ENCODE results near the gene NOXO1. TPM values are rescaled to one million over a fixed set of nuclear protein-coding genes. Genes with fewer than 3 reads are reported as not detected.
A peak's percentile ranks its signal among the peaks of the same experiment; 100 is the strongest.

NOXO1 gene
- total RNA-seq: under 1 TPM; 0.47 to 0.84 TPM
- polyA plus RNA-seq: under 1 TPM; 0.50 to 0.54 TPM

- H3K4me1 Mint-ChIP-seq: peaks cover 2 to 19% (median 12%) of the 10 kb centered on the region in 4 donors
- H3K27ac Mint-ChIP-seq: peak within 1 kb of the TSS in 2 of 7 donors; percentile 23 to 50
- H3K4me3 Mint-ChIP-seq: peak within 1 kb of the TSS in 7 of 8 donors; percentile 11 to 89 (median 58)
- Histone ChIP-seq H3K4me1 (ENCODE audit: insufficient read depth, low read length) (peaks cover 22% of the 10 kb centered on the region), H3K27me3 (ENCODE audit: insufficient read depth, low read length) (peaks cover 20% of the 10 kb centered on the region), H3K36me3 (ENCODE audit: insufficient read depth, low read length) (peaks cover 15% of the 10 kb centered on the region), H3K4me3 (ENCODE audit: low read length in 2 of 2) (no peak within 1 kb of the TSS), H3K27ac (ENCODE audit: low read depth, low read length) (no peak within 1 kb of the TSS), H3K9me3 (ENCODE audit: control insufficient read depth in 1 of 2, low read length in 2 of 2) (no peaks in the 10 kb centered on the region)
- H3K27me3 Mint-ChIP-seq: peaks cover 7 to 10% of the 10 kb centered on the region in 2 donors
- H3K36me3 Mint-ChIP-seq: peaks cover 9 to 14% of the 10 kb centered on the region in 2 donors
- intact Hi-C loops (cut with micrococcal nuclease): no loop called here
- ChIA-PET POLR2A (ENCODE audit: partially characterized antibody) (interaction anchor here (0.7 to 7.5 kb wide), 4 partner anchors 10 to 18 kb away, joined by 3 to 99 read pairs (median 34); partner anchors contain the start of genes NDUFB10, RNF151, RPS2 and TBL3), CTCF (ENCODE audit: partially characterized antibody) (interaction anchor here (0.5 to 1.5 kb wide), 3 partner anchors 10 to 171 kb away, joined by 3 to 5 read pairs (median 4); partner anchors contain the start of gene TBL3)
- no peak for DNase-seq
- H3K9me3 Mint-ChIP-seq: no peaks in the 10 kb centered on the region
These were observed at the start of gene NOXO1 for GRCh38 chr16:1981398-1981836. NOXO1 (minus strand) TSS chr16:1981469; CDS start chr16:1981179, 290 bp downstream.

- peaks cover 15% of the 10 kb centered on the region for H3K4me1 ChIP-seq (ENCODE audit: insufficient read depth, low read length)
- no peak overlapping the region for H3K27ac ChIP-seq (ENCODE audit: low read depth, low read length)
- CTCF ChIA-PET (ENCODE audit: partially characterized antibody): interaction anchor here (0.7 kb wide), 1 partner anchor 75 kb away, joined by 3 read pairs; no protein-coding TSS in a partner anchor
- H3K9me3 Mint-ChIP-seq: no peaks in the 10 kb centered on the region
- H3K27me3 Mint-ChIP-seq: no peaks in the 10 kb centered on the region
- no peak for DNase-seq
- H3K4me3 Mint-ChIP-seq: no peak overlapping the region
- H3K36me3 Mint-ChIP-seq: no peaks in the 10 kb centered on the region
- no peaks in the 10 kb centered on the region for H3K9me3 ChIP-seq (ENCODE audit: control insufficient read depth in 1 of 2, low read length in 2 of 2)
- no peaks in the 10 kb centered on the region for H3K36me3 ChIP-seq (ENCODE audit: insufficient read depth, low read length)
- no peak overlapping the region for H3K27ac Mint-ChIP-seq
- intact Hi-C loops (cut with micrococcal nuclease): no loop called here
- POLR2A ChIA-PET (ENCODE audit: partially characterized antibody): interaction anchor here (0.6 to 1.6 kb wide), 2 partner anchors 125 to 274 kb away, joined by 4 read pairs; partner anchors contain the start of gene TRAF7
- H3K4me3 ChIP-seq (ENCODE audit: low read length in 2 of 2): no peak overlapping the region
- peaks cover 3 to 11% (median 7%) of the 10 kb centered on the region in 4 donors for H3K4me1 Mint-ChIP-seq
- H3K27me3 ChIP-seq (ENCODE audit: insufficient read depth, low read length): no peaks in the 10 kb centered on the region
These were observed 48.8 kb upstream of the NOXO1 start for GRCh38 chr16:2030036-2030435.

GRCh38 chr16:2029350-2029749 is 48.1 kb upstream of the NOXO1 start:
- H3K27ac Mint-ChIP-seq: no peak overlapping the region
- no peaks in the 10 kb centered on the region for H3K27me3 ChIP-seq (ENCODE audit: insufficient read depth, low read length)
- no peaks in the 10 kb centered on the region for H3K36me3 Mint-ChIP-seq
- H3K9me3 Mint-ChIP-seq: no peaks in the 10 kb centered on the region
- no peaks in the 10 kb centered on the region for H3K36me3 ChIP-seq (ENCODE audit: insufficient read depth, low read length)
- DNase-seq: no peak
- intact Hi-C loops (cut with micrococcal nuclease): no loop called here
- CTCF ChIA-PET (ENCODE audit: partially characterized antibody): no interaction called here
- peaks cover 3 to 11% (median 7%) of the 10 kb centered on the region in 4 donors for H3K4me1 Mint-ChIP-seq
- POLR2A ChIA-PET (ENCODE audit: partially characterized antibody): interaction anchor here (1.6 kb wide), 1 partner anchor 126 kb away, joined by 4 read pairs; the partner anchor contains the start of gene TRAF7
- no peaks in the 10 kb centered on the region for H3K27me3 Mint-ChIP-seq
- peaks cover 15% of the 10 kb centered on the region for H3K4me1 ChIP-seq (ENCODE audit: insufficient read depth, low read length)
- H3K4me3 Mint-ChIP-seq: no peak overlapping the region
- no peak overlapping the region for H3K4me3 ChIP-seq (ENCODE audit: low read length in 2 of 2)
- no peaks in the 10 kb centered on the region for H3K9me3 ChIP-seq (ENCODE audit: control insufficient read depth in 1 of 2, low read length in 2 of 2)
- H3K27ac ChIP-seq (ENCODE audit: low read depth, low read length): no peak overlapping the region

GRCh38 chr16:2028620-2029220 is 47.5 kb upstream of the NOXO1 start:
- no peak overlapping the region for H3K27ac ChIP-seq (ENCODE audit: low read depth, low read length)
- H3K4me3 Mint-ChIP-seq: no peak overlapping the region
- no peaks in the 10 kb centered on the region for H3K9me3 ChIP-seq (ENCODE audit: control insufficient read depth in 1 of 2, low read length in 2 of 2)
- no peaks in the 10 kb centered on the region for H3K36me3 Mint-ChIP-seq
- peaks cover 18% of the 10 kb centered on the region for H3K4me1 ChIP-seq (ENCODE audit: insufficient read depth, low read length)
- H3K36me3 ChIP-seq (ENCODE audit: insufficient read depth, low read length): no peaks in the 10 kb centered on the region
- CTCF ChIA-PET (ENCODE audit: partially characterized antibody): interaction anchor here (1.4 kb wide), 1 partner anchor 112 kb away, joined by 9 read pairs; no protein-coding TSS in a partner anchor
- no peaks in the 10 kb centered on the region for H3K27me3 Mint-ChIP-seq
- H3K27ac Mint-ChIP-seq: no peak overlapping the region
- DNase-seq: no peak
- no peak overlapping the region for H3K4me3 ChIP-seq (ENCODE audit: low read length in 2 of 2)
- intact Hi-C loops (cut with micrococcal nuclease): no loop called here
- no peaks in the 10 kb centered on the region for H3K27me3 ChIP-seq (ENCODE audit: insufficient read depth, low read length)
- H3K9me3 Mint-ChIP-seq: no peaks in the 10 kb centered on the region
- H3K4me1 Mint-ChIP-seq: peaks cover 4 to 15% (median 8%) of the 10 kb centered on the region in 4 donors
- POLR2A ChIA-PET (ENCODE audit: partially characterized antibody): no interaction called here

GRCh38 chr16:2028146-2028545 is 46.9 kb upstream of the NOXO1 start:
- POLR2A ChIA-PET (ENCODE audit: partially characterized antibody): interaction anchor here (1.1 to 2.0 kb wide), 3 partner anchors 19 to 126 kb away, joined by 5 to 13 read pairs (median 8); partner anchors contain the start of genes NTHL1, TRAF7 and TSC2
- H3K27me3 Mint-ChIP-seq: peaks cover 0 to 2% of the 10 kb centered on the region in 2 donors

GRCh38 chr16:2027024-2028010 is 46.0 kb upstream of the NOXO1 start:
- H3K4me3 ChIP-seq (ENCODE audit: low read length in 2 of 2): peak overlapping the region in 1 of 2 donors; percentile 23
- peak overlapping the region in 3 of 7 donors; percentile 13 to 68 (median 53) for H3K27ac Mint-ChIP-seq
- peak in 2 of 5 donors; percentile 21 to 39 for DNase-seq

More at GRCh38 chr16:2028146-2028545, 46.9 kb upstream of the NOXO1 start:
- no peaks in the 10 kb centered on the region for H3K27me3 ChIP-seq (ENCODE audit: insufficient read depth, low read length)
- CTCF ChIA-PET (ENCODE audit: partially characterized antibody): interaction anchor here (1.4 kb wide), 1 partner anchor 112 kb away, joined by 9 read pairs; no protein-coding TSS in a partner anchor
- Mint-ChIP-seq H3K4me3 (peak overlapping the region in 7 of 8 donors; percentile 34 to 84 (median 77)), H3K4me1 (peaks cover 5 to 18% (median 11%) of the 10 kb centered on the region in 4 donors), H3K9me3 (no peaks in the 10 kb centered on the region), H3K36me3 (no peaks in the 10 kb centered on the region), H3K27ac (no peak overlapping the region)
- intact Hi-C loops (cut with micrococcal nuclease): no loop called here
- no peak for DNase-seq
- H3K36me3 ChIP-seq (ENCODE audit: insufficient read depth, low read length): no peaks in the 10 kb centered on the region
- H3K9me3 ChIP-seq (ENCODE audit: control insufficient read depth in 1 of 2, low read length in 2 of 2): no peaks in the 10 kb centered on the region
- peaks cover 24% of the 10 kb centered on the region for H3K4me1 ChIP-seq (ENCODE audit: insufficient read depth, low read length)
- no peak overlapping the region for H3K27ac ChIP-seq (ENCODE audit: low read depth, low read length)
- H3K4me3 ChIP-seq (ENCODE audit: low read length in 2 of 2): no peak overlapping the region

More at GRCh38 chr16:2027024-2028010, 46.0 kb upstream of the NOXO1 start:
- H3K27me3 ChIP-seq (ENCODE audit: insufficient read depth, low read length): no peaks in the 10 kb centered on the region
- H3K9me3 ChIP-seq (ENCODE audit: control insufficient read depth in 1 of 2, low read length in 2 of 2): no peaks in the 10 kb centered on the region
- intact Hi-C loops (cut with micrococcal nuclease): no loop called here
- H3K36me3 ChIP-seq (ENCODE audit: insufficient read depth, low read length): no peaks in the 10 kb centered on the region
- Mint-ChIP-seq H3K9me3 (no peaks in the 10 kb centered on the region), H3K27me3 (peaks cover 2 to 8% of the 10 kb centered on the region in 2 donors), H3K4me3 (peak overlapping the region; percentile 76 to 86 (median 78)), H3K4me1 (peaks cover 9 to 26% (median 16%) of the 10 kb centered on the region in 4 donors), H3K36me3 (no peaks in the 10 kb centered on the region)
- ChIA-PET CTCF (ENCODE audit: partially characterized antibody) (interaction anchor here (0.5 to 1.4 kb wide), 2 partner anchors 111 to 113 kb away, joined by 4 to 9 read pairs; no protein-coding TSS in a partner anchor), POLR2A (ENCODE audit: partially characterized antibody) (interaction anchor here (1.0 to 2.0 kb wide), 6 partner anchors 19 to 197 kb away, joined by 3 to 13 read pairs (median 6); partner anchors contain the start of genes NTHL1, TRAF7 and TSC2)
- H3K4me1 ChIP-seq (ENCODE audit: insufficient read depth, low read length): peaks cover 29% of the 10 kb centered on the region
- no peak overlapping the region for H3K27ac ChIP-seq (ENCODE audit: low read depth, low read length)

All from CD4-positive, alpha-beta memory T cell (primary cell).